ENCODE measurements around the gene SYCP3. TPM values are rescaled to one million over a fixed set of nuclear protein-coding genes. Genes with fewer than 3 reads are reported as not detected.

SYCP3 gene
- total and polyA plus RNA-seq, 2 experiments from 2014 or later = 0.39 TPM; not detected in 1

DNA sequence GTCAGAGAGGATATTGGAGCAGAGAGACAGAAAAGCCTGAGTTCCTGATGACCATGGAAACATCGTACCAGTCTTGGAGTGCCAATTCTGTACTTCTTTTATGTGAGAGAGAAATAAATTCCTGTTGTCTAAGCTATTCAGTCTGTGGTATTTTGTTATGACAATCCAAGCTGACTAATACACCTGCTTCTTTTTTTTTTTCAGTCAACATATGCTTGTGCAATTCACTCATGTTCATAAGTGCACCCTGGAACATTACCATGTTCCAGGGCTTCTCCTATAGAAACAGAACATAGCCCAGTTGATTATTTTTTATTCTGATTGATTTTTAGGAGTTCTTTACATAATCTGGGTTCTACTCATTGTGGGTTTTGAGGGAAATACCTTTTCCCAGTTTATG lies 43.6 kb downstream of the SYCP3 start:
- in situ Hi-C loops (cut with MboI) = no loop called here
- Histone ChIP-seq H3K9me3 (ENCODE audit: low read depth) (no peaks in the 10 kb centered on the region), H3K4me3 (no peak overlapping the region), H2AFZ (no peak overlapping the region), H3K36me3 (ENCODE audit: low read depth) (no peaks in the 10 kb centered on the region), H3K4me2 (ENCODE audit: unreplicated experiment) (no peak overlapping the region), H3K9me2 (ENCODE audit: insufficient read depth) (no peaks in the 10 kb centered on the region), H3K9ac (no peak overlapping the region), H3K27ac (no peak overlapping the region), H3F3A (ENCODE audit: insufficient read depth) (peaks cover 18% of the 10 kb centered on the region; the same call in 1 of the 2 replicates), H4K20me1 (ENCODE audit: insufficient read depth) (no peaks in the 10 kb centered on the region), H3K79me2 (ENCODE audit: insufficient read depth) (peaks cover 14% of the 10 kb centered on the region; the same call in 1 of the 2 replicates), H3K4me1 (ENCODE audit: insufficient read depth) (peaks cover 7% of the 10 kb centered on the region), H3K27me3 (replicated peaks; ENCODE audit: insufficient read depth) (no peaks in the 10 kb centered on the region)
- TF ChIP-seq EZH2phosphoT487 (IDR thresholded peaks at IDR 0.05; ENCODE audit: insufficient read depth, low read depth) (no peak), EZH2 (IDR thresholded peaks at IDR 0.05; ENCODE audit: insufficient read depth, poor library complexity, severe bottlenecking) (no peak)
- 87 to 100% methylated on average over 1 of the region's 1 CpG for WGBS, 2 experiments (ENCODE audit: low coverage in 1 of 2, low lambda C conversion rate in 2 of 2, missing lambda C conversion rate in 2 of 2)
- peak; percentile 50 for DNase-seq

DNA sequence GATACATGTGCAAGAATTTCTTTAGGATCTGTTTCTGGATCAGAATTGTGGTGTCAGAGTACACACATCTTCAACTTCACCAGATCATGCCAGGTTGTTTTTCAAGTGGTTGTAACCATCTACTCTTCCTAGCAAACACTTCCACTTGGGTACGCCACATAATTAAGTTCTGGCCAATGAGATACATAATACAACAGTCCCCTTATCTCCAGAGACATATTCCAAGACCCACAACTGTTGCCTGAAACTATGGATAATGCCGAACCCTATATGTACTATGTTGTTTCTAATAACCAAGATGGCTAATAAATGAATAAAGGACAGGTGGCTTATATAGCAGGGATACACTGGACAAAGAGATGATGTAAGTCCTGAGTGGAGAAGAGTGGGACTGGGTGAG lies 44.3 kb downstream of the SYCP3 start:
- in situ Hi-C loops (cut with MboI) = no loop called here
- Histone ChIP-seq H3K4me1 (ENCODE audit: insufficient read depth) (peaks cover 7% of the 10 kb centered on the region), H3K9ac (no peak overlapping the region), H3K4me2 (ENCODE audit: unreplicated experiment) (no peak overlapping the region), H3K79me2 (ENCODE audit: insufficient read depth) (peaks cover 7% of the 10 kb centered on the region; the same call in 1 of the 2 replicates), H3K36me3 (ENCODE audit: low read depth) (no peaks in the 10 kb centered on the region), H3K9me2 (ENCODE audit: insufficient read depth) (no peaks in the 10 kb centered on the region), H2AFZ (no peak overlapping the region), H4K20me1 (ENCODE audit: insufficient read depth) (no peaks in the 10 kb centered on the region), H3K27ac (no peak overlapping the region), H3F3A (ENCODE audit: insufficient read depth) (peaks cover 18% of the 10 kb centered on the region; the same call in 1 of the 2 replicates), H3K27me3 (replicated peaks; ENCODE audit: insufficient read depth) (no peaks in the 10 kb centered on the region), H3K9me3 (ENCODE audit: low read depth) (no peaks in the 10 kb centered on the region), H3K4me3 (no peak overlapping the region)
- no peak for DNase-seq
- TF ChIP-seq EZH2phosphoT487 (IDR thresholded peaks at IDR 0.05; ENCODE audit: insufficient read depth, low read depth) (no peak), EZH2 (IDR thresholded peaks at IDR 0.05; ENCODE audit: insufficient read depth, poor library complexity, severe bottlenecking) (no peak)
- 97 to 100% methylated on average over 2 of the region's 2 CpGs for WGBS, 2 experiments (ENCODE audit: low coverage in 1 of 2, low lambda C conversion rate in 2 of 2, missing lambda C conversion rate in 2 of 2)

DNA sequence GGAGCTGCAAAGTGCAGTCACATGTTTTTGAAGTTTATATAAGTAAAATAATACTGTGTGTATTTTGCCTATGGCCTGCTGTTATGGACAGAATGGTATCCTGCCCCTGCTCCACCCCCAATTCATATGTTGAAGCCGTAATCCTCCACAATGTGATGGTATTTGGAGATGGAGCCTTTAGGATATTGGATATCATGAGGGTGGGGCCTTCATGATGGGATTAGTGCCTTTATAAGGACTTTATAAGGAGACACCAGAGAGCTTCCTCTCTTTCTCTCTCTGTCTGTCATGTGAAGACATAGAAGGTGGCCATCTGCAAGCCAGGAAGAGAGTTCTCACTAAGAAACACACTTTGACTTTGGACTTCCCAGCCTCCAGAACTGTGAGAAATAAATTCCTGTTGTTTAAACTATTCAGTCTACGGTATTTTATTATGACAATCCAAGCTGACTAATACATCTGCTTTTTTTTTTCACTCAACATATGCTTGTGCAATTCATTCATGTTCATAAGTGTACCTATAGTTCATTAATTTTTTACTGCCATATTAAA lies 44.9 kb downstream of the SYCP3 start:
- Histone ChIP-seq H3F3A (ENCODE audit: insufficient read depth) (peaks cover 18% of the 10 kb centered on the region; the same call in 1 of the 2 replicates), H3K27ac (no peak overlapping the region), H3K79me2 (ENCODE audit: insufficient read depth) (0 out of 2 replicates have a peak, but pooled peaks cover 1% of the 10 kb centered on the region), H3K36me3 (ENCODE audit: low read depth) (no peaks in the 10 kb centered on the region), H3K9me2 (ENCODE audit: insufficient read depth) (no peaks in the 10 kb centered on the region), H2AFZ (no peak overlapping the region), H3K4me2 (ENCODE audit: unreplicated experiment) (no peak overlapping the region), H4K20me1 (ENCODE audit: insufficient read depth) (no peaks in the 10 kb centered on the region), H3K9me3 (ENCODE audit: low read depth) (no peaks in the 10 kb centered on the region), H3K4me3 (no peak overlapping the region), H3K9ac (no peak overlapping the region), H3K4me1 (ENCODE audit: insufficient read depth) (peaks cover 7% of the 10 kb centered on the region), H3K27me3 (replicated peaks; ENCODE audit: insufficient read depth) (no peaks in the 10 kb centered on the region)
- TF ChIP-seq EZH2phosphoT487 (IDR thresholded peaks at IDR 0.05; ENCODE audit: insufficient read depth, low read depth) = no peak
- no peak for TF ChIP-seq EZH2 (IDR thresholded peaks at IDR 0.05; ENCODE audit: insufficient read depth, poor library complexity, severe bottlenecking)
- whole genome bisulfite sequencing, 2 experiments (ENCODE audit: low coverage in 1 of 2, low lambda C conversion rate in 2 of 2, missing lambda C conversion rate in 2 of 2) = 63 to 68% methylated on average over 2 of the region's 2 CpGs
- no peak for DNase-seq
- in situ Hi-C loops (cut with MboI) = no loop called here

DNA sequence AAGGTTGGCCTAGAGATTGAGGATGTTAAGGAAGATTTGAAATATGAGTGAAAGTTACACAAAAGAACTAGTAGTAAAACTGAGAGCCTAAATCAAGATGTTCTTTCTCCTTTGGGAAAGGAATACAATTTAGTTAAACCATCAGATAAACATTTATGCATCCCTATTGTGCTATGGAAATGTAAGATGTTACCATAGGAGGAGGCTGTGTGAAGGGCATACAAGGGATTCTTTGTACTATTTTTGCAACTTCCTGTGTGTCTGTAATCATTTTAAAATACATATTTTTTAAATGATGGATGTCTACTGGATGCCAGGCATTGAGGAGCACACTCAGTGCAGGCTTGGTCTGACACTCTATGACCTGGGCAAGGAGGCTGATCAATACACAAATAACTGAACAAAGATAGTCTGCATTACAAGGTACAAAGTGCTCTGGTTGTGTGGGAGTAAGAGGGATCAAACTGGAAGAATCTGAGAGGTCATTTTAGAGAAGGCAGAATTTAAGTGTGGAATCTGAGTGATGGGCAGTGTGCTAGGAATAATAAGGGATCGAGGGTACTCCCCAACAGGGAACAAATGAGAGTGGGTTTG lies 47.7 kb downstream of the SYCP3 start:
- H4K20me1 ChIP-seq (ENCODE audit: insufficient read depth) = no peaks in the 10 kb centered on the region
- H2AFZ ChIP-seq = no peak overlapping the region
- no peak overlapping the region for H3K4me3 ChIP-seq
- H3K4me2 ChIP-seq (ENCODE audit: unreplicated experiment) = no peak overlapping the region
- no peak overlapping the region for H3K27ac ChIP-seq
- in situ Hi-C loops (cut with MboI) = no loop called here
- no peaks in the 10 kb centered on the region for H3K9me2 ChIP-seq (ENCODE audit: insufficient read depth)
- TF ChIP-seq EZH2phosphoT487 (IDR thresholded peaks at IDR 0.05; ENCODE audit: insufficient read depth, low read depth) (no peak), EZH2 (IDR thresholded peaks at IDR 0.05; ENCODE audit: insufficient read depth, poor library complexity, severe bottlenecking) (no peak)
- 71 to 80% methylated on average over 1 of the region's 1 CpG for WGBS, 2 experiments (ENCODE audit: low coverage in 1 of 2, low lambda C conversion rate in 2 of 2, missing lambda C conversion rate in 2 of 2)
- no peaks in the 10 kb centered on the region for H3K9me3 ChIP-seq (ENCODE audit: low read depth)
- peaks cover 14% of the 10 kb centered on the region; the same call in 1 of the 2 replicates for H3F3A ChIP-seq (ENCODE audit: insufficient read depth)
- no peaks in the 10 kb centered on the region for H3K79me2 ChIP-seq (ENCODE audit: insufficient read depth)
- no peaks in the 10 kb centered on the region for H3K4me1 ChIP-seq (ENCODE audit: insufficient read depth)
- no peak for DNase-seq
- no peak overlapping the region for H3K9ac ChIP-seq
- H3K36me3 ChIP-seq (ENCODE audit: low read depth) = no peaks in the 10 kb centered on the region
- H3K27me3 ChIP-seq (replicated peaks; ENCODE audit: insufficient read depth) = no peaks in the 10 kb centered on the region

Data from GM23248 (cell line).